GM12872 (cell line): ENCODE results near the gene SCAPER.

Source experiments
- CTCF ChIP-seq: IDR thresholded peaks from 3 replicates; pipeline ENCODE4 v1.5.1; 2011; ENCODE audit warnings: low read depth, mild to moderate bottlenecking, low read length, moderate library complexity; ENCODE audit not compliant: insufficient read depth

SCAPER gene

GRCh38 chr15:76668900-76669299, 236.2 kb downstream of the SCAPER start:
- no peak for TF ChIP-seq CTCF

- no peak for TF ChIP-seq CTCF
These were observed 237.0 kb downstream of the SCAPER start for GRCh38 chr15:76667943-76668715.

- TF ChIP-seq CTCF, result no peak
These were observed 240.2 kb downstream of the SCAPER start for GRCh38 chr15:76664895-76665294.

GRCh38 chr15:76664411-76664810, 240.7 kb downstream of the SCAPER start:
- no peak for TF ChIP-seq CTCF

GRCh38 chr15:76663529-76663928, 241.6 kb downstream of the SCAPER start:
- TF ChIP-seq CTCF, result no peak

- no peak for TF ChIP-seq CTCF
These were observed 256.3 kb downstream of the SCAPER start for GRCh38 chr15:76648732-76649444.

- no peak for TF ChIP-seq CTCF
These were observed 257.5 kb downstream of the SCAPER start for GRCh38 chr15:76647612-76648011.
